HepG2 (cell line): ENCODE data around the gene ITGB7. TPM values are rescaled to one million over a fixed set of nuclear protein-coding genes. Genes with fewer than 3 reads are reported as not detected.

ENCODE experiments used
- AHR ChIP-seq: IDR thresholded peaks from 2 replicates; pipeline ENCODE4 v1.6.1; 2018; ENCODE audit warnings: missing genetic modification reagents, missing compliant biosample characterization
- GATAD1 ChIP-seq: IDR thresholded peaks from 2 replicates; pipeline ENCODE4 v1.6.1; 2016; ENCODE audit warnings: missing genetic modification reagents, missing compliant biosample characterization
- HMG20A ChIP-seq: IDR thresholded peaks from 2 replicates; pipeline ENCODE4 v1.6.1; 2016; ENCODE audit warnings: borderline replicate concordance
- KDM3A ChIP-seq: IDR thresholded peaks from 2 replicates; pipeline ENCODE4 v1.6.1; 2018; ENCODE audit warnings: low read depth, missing compliant biosample characterization
- MED13 ChIP-seq: sonication (generic); formaldehyde crosslinking; IDR thresholded peaks from 2 replicates; pipeline ENCODE4 v1.5.0; 2020; ENCODE audit warnings: missing genetic modification reagents
- NONO ChIP-seq, 2 experiments: fragments of 450-650 bp in 1 of 2; sonication (generic) in 1 of 2; formaldehyde crosslinking in 1 of 2; IDR thresholded peaks in 1 of 2; conservative IDR thresholded peaks in 1 of 2; 2 replicates each; pipeline versions ENCODE4 v1.6.1 to v1.8.0; 2017 to 2022; ENCODE audit warnings: mild to moderate bottlenecking in 1 of 2, missing genetic modification reagents in 1 of 2, moderate library complexity in 1 of 2
- PAXIP1 ChIP-seq: sonication (generic); formaldehyde crosslinking; conservative IDR thresholded peaks from 2 replicates; pipeline ENCODE4 v1.4.0; 2020; ENCODE audit warnings: mild to moderate bottlenecking, missing genetic modification reagents, moderate library complexity
- RBFOX2 ChIP-seq: fragments of 200-400 bp; formaldehyde crosslinking; IDR thresholded peaks from 2 replicates; pipeline ENCODE4 v1.6.1; 2017; ENCODE audit warnings: low read depth, mild to moderate bottlenecking, low read length
- SAFB2 ChIP-seq: sonication (generic); formaldehyde crosslinking; IDR thresholded peaks from 2 replicates; pipeline ENCODE4 v1.5.1; 2020; ENCODE audit warnings: missing genetic modification reagents, low read depth, mild to moderate bottlenecking, borderline replicate concordance
- ZNF792 ChIP-seq: IDR thresholded peaks from 2 replicates; pipeline ENCODE4 v1.6.1; 2016
- polyA plus RNA-seq, 8 experiments: library from polyadenylated mRNA; depleted of rRNA in 3 of 8; stranded (reverse) in 7 of 8; unstranded in 1 of 8; fragments of >200 nt; fragmentation: Illumina TruSeq in 4 of 8; extraction: Trizol in 4 of 8; gene quantifications; 2 replicates each; pipeline versions ENCODE4 v1.2.1 to v1.2.3, GENCODE V29; 2011 to 2016; ENCODE audit warnings: low read depth in 4 of 8, missing spikeins in 1 of 8, mixed read lengths in 1 of 8; ENCODE audit not compliant: insufficient read depth in 1 of 8
- total RNA-seq, 5 experiments: library from RNA; depleted of rRNA; stranded (reverse); fragments of >200 nt; fragmentation: Illumina TruSeq; extraction: Trizol; gene quantifications; 2 replicates each; pipeline ENCODE4 v1.2.3, GENCODE V29; 2016; ENCODE audit warnings: low read depth in 1 of 5
- TF ChIP-seq, protein P1 (sequence below): sonication (generic); formaldehyde crosslinking; conservative IDR thresholded peaks from 2 replicates; pipeline ENCODE4 v1.4.0; 2020; ENCODE audit warnings: missing genetic modification reagents
- TF ChIP-seq, protein P2 (sequence below), 2 experiments: fragments of 450-650 bp in 1 of 2; sonication (generic) in 1 of 2; formaldehyde crosslinking in 1 of 2; IDR thresholded peaks; 2 replicates each; pipeline versions ENCODE4 v1.6.1 to v1.8.0; 2016 to 2022; ENCODE audit warnings: antibody characterized with exemption in 1 of 2, mild to moderate bottlenecking in 1 of 2, missing genetic modification reagents in 1 of 2

Gene ITGB7
- total and polyA plus RNA-seq, 2 of the 13 experiments (the other 11 are each of a cell fraction or from before 2014, with no cell fraction given) = 0.16 to 0.18 TPM

DNA sequence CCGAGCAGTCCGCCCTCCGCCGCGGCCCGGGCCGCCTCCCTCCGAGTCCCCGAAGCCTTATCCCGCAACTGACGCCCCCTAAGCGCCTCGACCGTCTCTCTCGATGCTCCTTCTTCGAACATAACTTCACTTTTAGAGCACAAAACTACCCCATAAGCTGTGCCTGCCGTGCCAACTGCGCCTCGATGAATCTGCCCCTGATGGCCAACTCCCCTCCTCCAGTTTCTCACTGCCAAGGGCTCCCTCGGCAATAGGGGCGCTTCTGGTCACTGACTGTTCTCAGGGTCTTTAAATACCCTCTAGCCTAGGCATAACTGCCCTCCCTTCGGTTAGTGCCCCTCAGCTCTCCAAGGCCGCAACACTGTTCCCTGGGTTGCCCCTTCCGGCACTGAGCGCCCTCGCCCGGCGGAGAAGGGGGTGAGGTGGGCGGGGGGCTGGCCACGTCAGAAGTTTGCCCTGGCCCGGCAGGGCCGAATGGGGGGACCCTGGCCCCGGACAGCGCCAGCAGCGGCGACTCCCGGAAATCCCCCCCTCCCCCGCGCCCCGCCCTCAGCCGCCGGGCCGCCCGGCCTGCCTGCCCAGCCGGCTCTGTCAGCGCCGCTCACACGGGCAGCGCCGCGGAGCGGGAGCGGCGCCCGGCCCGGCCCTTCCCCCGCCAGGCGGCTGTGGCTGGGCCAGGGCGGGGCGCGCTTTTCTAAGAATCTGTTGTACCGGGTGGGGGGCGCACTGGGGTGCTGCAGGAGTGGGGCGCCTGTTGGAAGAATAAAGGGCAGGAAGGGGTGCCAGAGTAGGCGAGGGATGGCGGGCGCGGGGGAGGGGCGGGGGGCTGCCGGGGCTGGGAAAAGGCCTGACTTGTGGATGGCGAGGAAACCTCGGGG lies 14.4 kb upstream of the ITGB7 start (continued):
- TF ChIP-seq PAXIP1 (CRISPR knock-in tag) = peak; percentile 40
- peak; percentile 71 for TF ChIP-seq RBFOX2
- TF ChIP-seq NONO (IDR thresholded peaks at IDR 0.05) = no peak
- TF ChIP-seq NONO (CRISPR knock-in tag; conservative IDR thresholded peaks at IDR 0.05) = peak; percentile 82
- TF ChIP-seq, protein P1, sequence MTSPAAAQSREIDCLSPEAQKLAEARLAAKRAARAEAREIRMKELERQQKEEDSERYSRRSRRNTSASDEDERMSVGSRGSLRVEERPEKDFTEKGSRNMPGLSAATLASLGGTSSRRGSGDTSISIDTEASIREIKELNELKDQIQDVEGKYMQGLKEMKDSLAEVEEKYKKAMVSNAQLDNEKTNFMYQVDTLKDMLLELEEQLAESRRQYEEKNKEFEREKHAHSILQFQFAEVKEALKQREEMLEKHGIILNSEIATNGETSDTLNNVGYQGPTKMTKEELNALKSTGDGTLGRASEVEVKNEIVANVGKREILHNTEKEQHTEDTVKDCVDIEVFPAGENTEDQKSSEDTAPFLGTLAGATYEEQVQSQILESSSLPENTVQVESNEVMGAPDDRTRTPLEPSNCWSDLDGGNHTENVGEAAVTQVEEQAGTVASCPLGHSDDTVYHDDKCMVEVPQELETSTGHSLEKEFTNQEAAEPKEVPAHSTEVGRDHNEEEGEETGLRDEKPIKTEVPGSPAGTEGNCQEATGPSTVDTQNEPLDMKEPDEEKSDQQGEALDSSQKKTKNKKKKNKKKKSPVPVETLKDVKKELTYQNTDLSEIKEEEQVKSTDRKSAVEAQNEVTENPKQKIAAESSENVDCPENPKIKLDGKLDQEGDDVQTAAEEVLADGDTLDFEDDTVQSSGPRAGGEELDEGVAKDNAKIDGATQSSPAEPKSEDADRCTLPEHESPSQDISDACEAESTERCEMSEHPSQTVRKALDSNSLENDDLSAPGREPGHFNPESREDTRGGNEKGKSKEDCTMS (CRISPR knock-in tag) = no peak
- TF ChIP-seq ZNF792 (CRISPR knock-in tag) = peak; percentile 38; the same call in 1 of the 2 replicates
- 0 out of 2 replicates have a peak, but pooled peaks have one; percentile 13 for TF ChIP-seq KDM3A (CRISPR knock-in tag)
- peak; percentile 46; the same call in 1 of the 2 replicates for TF ChIP-seq GATAD1 (CRISPR knock-in tag)
- TF ChIP-seq SAFB2 (CRISPR knock-in tag) = peak; percentile 87
- TF ChIP-seq, protein P2, sequence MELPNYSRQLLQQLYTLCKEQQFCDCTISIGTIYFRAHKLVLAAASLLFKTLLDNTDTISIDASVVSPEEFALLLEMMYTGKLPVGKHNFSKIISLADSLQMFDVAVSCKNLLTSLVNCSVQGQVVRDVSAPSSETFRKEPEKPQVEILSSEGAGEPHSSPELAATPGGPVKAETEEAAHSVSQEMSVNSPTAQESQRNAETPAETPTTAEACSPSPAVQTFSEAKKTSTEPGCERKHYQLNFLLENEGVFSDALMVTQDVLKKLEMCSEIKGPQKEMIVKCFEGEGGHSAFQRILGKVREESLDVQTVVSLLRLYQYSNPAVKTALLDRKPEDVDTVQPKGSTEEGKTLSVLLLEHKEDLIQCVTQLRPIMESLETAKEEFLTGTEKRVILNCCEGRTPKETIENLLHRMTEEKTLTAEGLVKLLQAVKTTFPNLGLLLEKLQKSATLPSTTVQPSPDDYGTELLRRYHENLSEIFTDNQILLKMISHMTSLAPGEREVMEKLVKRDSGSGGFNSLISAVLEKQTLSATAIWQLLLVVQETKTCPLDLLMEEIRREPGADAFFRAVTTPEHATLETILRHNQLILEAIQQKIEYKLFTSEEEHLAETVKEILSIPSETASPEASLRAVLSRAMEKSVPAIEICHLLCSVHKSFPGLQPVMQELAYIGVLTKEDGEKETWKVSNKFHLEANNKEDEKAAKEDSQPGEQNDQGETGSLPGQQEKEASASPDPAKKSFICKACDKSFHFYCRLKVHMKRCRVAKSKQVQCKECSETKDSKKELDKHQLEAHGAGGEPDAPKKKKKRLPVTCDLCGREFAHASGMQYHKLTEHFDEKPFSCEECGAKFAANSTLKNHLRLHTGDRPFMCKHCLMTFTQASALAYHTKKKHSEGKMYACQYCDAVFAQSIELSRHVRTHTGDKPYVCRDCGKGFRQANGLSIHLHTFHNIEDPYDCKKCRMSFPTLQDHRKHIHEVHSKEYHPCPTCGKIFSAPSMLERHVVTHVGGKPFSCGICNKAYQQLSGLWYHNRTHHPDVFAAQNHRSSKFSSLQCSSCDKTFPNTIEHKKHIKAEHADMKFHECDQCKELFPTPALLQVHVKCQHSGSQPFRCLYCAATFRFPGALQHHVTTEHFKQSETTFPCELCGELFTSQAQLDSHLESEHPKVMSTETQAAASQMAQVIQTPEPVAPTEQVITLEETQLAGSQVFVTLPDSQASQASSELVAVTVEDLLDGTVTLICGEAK (IDR thresholded peaks at IDR 0.05) = no peak
- TF ChIP-seq, protein P2 (CRISPR knock-in tag; IDR thresholded peaks at IDR 0.05) = 0 out of 2 replicates have a peak, but pooled peaks have one; percentile 18
- peak; percentile 16; the same call in 1 of the 2 replicates for TF ChIP-seq HMG20A
- TF ChIP-seq AHR = no peak
- 0 out of 2 replicates have a peak, but pooled peaks have one; percentile 40 for TF ChIP-seq MED13
